Ovary (tissue), 3 donors: ENCODE results near the gene EXOSC7.

Experiments
- POLR2A ChIP-seq: fragments of 450-650 bp; IDR thresholded peaks from one replicate; pipeline ENCODE4 v1.6.1; 2017; ENCODE audit warnings: antibody characterized with exemption, mild to moderate bottlenecking, moderate library complexity
- TF ChIP-seq, protein P1 (sequence below), 3 donors: fragments of 450-650 bp in 2 of 3; fragments of 200-600 bp in 1 of 3; IDR thresholded peaks; one replicate each; pipeline versions ENCODE4 v1.5.1 to v1.8.0; 2016 to 2022; ENCODE audit warnings: antibody characterized with exemption in 3 of 3, mild to moderate bottlenecking in 1 of 3
- donor health status: DM: no; HTN: no; CAD: no.

DNA sequence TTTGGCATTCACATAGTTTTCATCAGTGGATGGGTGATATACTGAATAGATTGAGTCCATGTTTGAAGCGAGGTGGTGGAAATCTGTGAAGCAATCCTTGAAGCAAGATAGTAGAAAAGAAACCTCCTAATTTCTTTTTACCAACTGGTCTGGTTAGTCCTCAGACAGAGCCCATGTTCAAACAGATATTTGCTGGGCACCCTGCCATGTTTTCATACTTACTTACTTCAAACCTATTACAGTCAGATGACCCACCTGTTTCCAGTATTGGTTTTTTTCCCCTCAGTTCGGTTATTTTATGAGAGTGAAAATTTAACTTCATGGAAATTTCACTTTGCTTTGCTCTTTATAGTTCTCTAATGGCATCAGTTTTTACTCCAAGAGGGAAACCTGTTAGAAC is 23.7 kb downstream of the EXOSC7 start:
- TF ChIP-seq, protein P1, sequence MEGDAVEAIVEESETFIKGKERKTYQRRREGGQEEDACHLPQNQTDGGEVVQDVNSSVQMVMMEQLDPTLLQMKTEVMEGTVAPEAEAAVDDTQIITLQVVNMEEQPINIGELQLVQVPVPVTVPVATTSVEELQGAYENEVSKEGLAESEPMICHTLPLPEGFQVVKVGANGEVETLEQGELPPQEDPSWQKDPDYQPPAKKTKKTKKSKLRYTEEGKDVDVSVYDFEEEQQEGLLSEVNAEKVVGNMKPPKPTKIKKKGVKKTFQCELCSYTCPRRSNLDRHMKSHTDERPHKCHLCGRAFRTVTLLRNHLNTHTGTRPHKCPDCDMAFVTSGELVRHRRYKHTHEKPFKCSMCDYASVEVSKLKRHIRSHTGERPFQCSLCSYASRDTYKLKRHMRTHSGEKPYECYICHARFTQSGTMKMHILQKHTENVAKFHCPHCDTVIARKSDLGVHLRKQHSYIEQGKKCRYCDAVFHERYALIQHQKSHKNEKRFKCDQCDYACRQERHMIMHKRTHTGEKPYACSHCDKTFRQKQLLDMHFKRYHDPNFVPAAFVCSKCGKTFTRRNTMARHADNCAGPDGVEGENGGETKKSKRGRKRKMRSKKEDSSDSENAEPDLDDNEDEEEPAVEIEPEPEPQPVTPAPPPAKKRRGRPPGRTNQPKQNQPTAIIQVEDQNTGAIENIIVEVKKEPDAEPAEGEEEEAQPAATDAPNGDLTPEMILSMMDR (IDR thresholded peaks at IDR 0.05): no peak
- TF ChIP-seq POLR2A: no peak
